Melanocyte of skin (primary cell): ENCODE results near the gene CCZ1. TPM values are rescaled to one million over a fixed set of nuclear protein-coding genes. Genes with fewer than 3 reads are reported as not detected.

ENCODE experiments used
- small RNA-seq, 2 donors: library from RNA; depleted of rRNA; stranded (forward); fragments of <200 nt; gene quantifications; one replicate each; pipeline ENCODE3, GENCODE V24; 2012
- total RNA-seq, 2 donors: library from RNA; depleted of rRNA; stranded (reverse); fragments of >200 nt; gene quantifications; 2 replicates each; pipeline ENCODE4 v1.2.3, GENCODE V29; 2012

Gene CCZ1
- 10 to 100 TPM; 55.7 to 61.9 TPM for total RNA-seq

GRCh38 chr7:5898480-5899224, at the start of gene CCZ1:
CCZ1 (plus strand) TSS chr7:5898733; CDS start chr7:5898800, 67 bp downstream.

GRCh38 chr7:5970347-5970911, 71.9 kb downstream of the CCZ1 start, which contains the start of gene RSPH10B:
RSPH10B (minus strand) TSS chr7:5970689; CDS start chr7:5967116, 3,573 bp downstream.

Small RNA genes lying within 50 kb of the gene (small RNA-seq; reads per million reads assigned to genes)
- 0 reads per million in 2 donors for gene RN7SL556P

Other genes with a start within 250 kb of the CCZ1 start
- gene RNF216, start 117.1 kb upstream of the CCZ1 start, total RNA-seq, result 10 to 100 TPM; 24.6 to 32.7 TPM
- gene OCM, start 17.9 kb upstream of the CCZ1 start, total RNA-seq, result not detected
- gene RSPH10B, start 72.0 kb downstream of the CCZ1 start, total RNA-seq, result under 1 TPM in 1 of 2 donors, not detected in 1; 0.34 TPM
- gene PMS2, start 110.3 kb downstream of the CCZ1 start, total RNA-seq, result 10 to 100 TPM; 27.2 to 30.0 TPM
- gene AIMP2, start 110.5 kb downstream of the CCZ1 start, total RNA-seq, result 10 to 100 TPM; 66.4 to 85.6 TPM
- not detected for gene ANKRD61, start 132.6 kb downstream of the CCZ1 start, total RNA-seq
- gene EIF2AK1, start 160.4 kb downstream of the CCZ1 start, total RNA-seq, result 100 to 1,000 TPM in 1 of 2 donors, 10 to 100 TPM in 1; 52.0 to 136 TPM
- gene USP42, start 206.2 kb downstream of the CCZ1 start, total RNA-seq, result 1 to 10 TPM; 6.7 to 6.9 TPM